ENCODE results near the gene PHF20.
"Not testable (repeated sequence)": the region's sequence is repeated elsewhere in the genome, so short reads cannot be mapped to it uniquely, and the experiment has no call there.

PHF20 gene

GRCh38 chr20:35739294-35740163, 32.3 kb upstream of the PHF20 start:
- no peak for DNase-seq

- peak; percentile 99 for DNase-seq
These were observed 29.7 kb upstream of the PHF20 start, which contains the start of gene RBM39 for GRCh38 chr20:35741892-35742740. Gene RBM39 (minus strand): TSS chr20:35742260. CDS start chr20:35740874, 1,386 bp downstream.

- no peak for DNase-seq
These were observed 28.9 kb upstream of the PHF20 start for GRCh38 chr20:35742741-35743523.

GRCh38 chr20:35743693-35744491, 27.9 kb upstream of the PHF20 start:
- DNase-seq, result peak; percentile 18

- not testable (repeated sequence) for DNase-seq
These were observed 27.3 kb upstream of the PHF20 start for GRCh38 chr20:35744492-35744841.

GRCh38 chr20:35750611-35751010, 21.2 kb upstream of the PHF20 start:
- DNase-seq, result no peak

- no peak for DNase-seq
These were observed 15.4 kb upstream of the PHF20 start for GRCh38 chr20:35756404-35756803.

GRCh38 chr20:35757098-35757705, 14.6 kb upstream of the PHF20 start:
- DNase-seq, result no peak

- not testable (repeated sequence) for DNase-seq
These were observed 10.3 kb upstream of the PHF20 start for GRCh38 chr20:35761548-35761947.

GRCh38 chr20:35762461-35762860, 9.4 kb upstream of the PHF20 start:
- no peak for DNase-seq

GRCh38 chr20:35764936-35765335, 6.9 kb upstream of the PHF20 start:
- not testable (repeated sequence) for DNase-seq

GRCh38 chr20:35766843-35767242, 5.0 kb upstream of the PHF20 start:
- no peak for DNase-seq

GRCh38 chr20:35767683-35768481, 3.9 kb upstream of the PHF20 start:
- peak; percentile 77 for DNase-seq

GRCh38 chr20:35768731-35769664, 2.8 kb upstream of the PHF20 start:
- DNase-seq, result peak; percentile 51

- DNase-seq, result no peak
These were observed 487 bp upstream of the PHF20 start for GRCh38 chr20:35771367-35771688.

GRCh38 chr20:35772563-35773058, 796 bp downstream of the PHF20 start:
- DNase-seq, result no peak

- DNase-seq, result peak; percentile 31
These were observed 1.4 kb downstream of the PHF20 start for GRCh38 chr20:35773154-35773751.

GRCh38 chr20:35774391-35774790, 2.6 kb downstream of the PHF20 start:
- DNase-seq, result no peak

- peak; percentile 7 for DNase-seq
These were observed 4.8 kb downstream of the PHF20 start for GRCh38 chr20:35776513-35777101.
